Nephron (organoid): ENCODE data around the gene IPO13.

Experiments
- H3K27ac Mint-ChIP-seq, 3 experiments: 2 replicates each; pipeline ENCODE4 v1.8.0; 2020; ENCODE audit warnings: mixed read lengths in 3 of 3, mild to moderate bottlenecking in 2 of 3, moderate library complexity in 1 of 3
- H3K27me3 Mint-ChIP-seq: 2 replicates; pipeline ENCODE4 v1.8.0; 2021; ENCODE audit warnings: low read depth, mild to moderate bottlenecking, moderate library complexity, mixed read lengths
- H3K36me3 Mint-ChIP-seq: 2 replicates; pipeline ENCODE4 v1.8.0; 2020; ENCODE audit warnings: low read depth, mixed read lengths
- H3K4me1 Mint-ChIP-seq: 2 replicates; pipeline ENCODE4 v1.8.0; 2020; ENCODE audit warnings: mixed read lengths
- H3K4me3 Mint-ChIP-seq, 3 experiments: 2 replicates each; pipeline ENCODE4 v1.8.0; 2020; ENCODE audit warnings: mild to moderate bottlenecking in 3 of 3, mixed read lengths in 3 of 3, moderate library complexity in 2 of 3
- H3K9me3 Mint-ChIP-seq: 2 replicates; pipeline ENCODE4 v1.8.0; 2020; ENCODE audit warnings: mixed read lengths
- TF ChIP-seq, protein P1 (sequence below), 3 experiments: fragments of 200-600 bp; sonication (generic); IDR thresholded peaks; one replicate each; pipeline ENCODE4 v1.5.0; 2021; ENCODE audit warnings: antibody characterized with exemption in 3 of 3; ENCODE audit not compliant: unreplicated experiment in 3 of 3

Gene IPO13

DNA sequence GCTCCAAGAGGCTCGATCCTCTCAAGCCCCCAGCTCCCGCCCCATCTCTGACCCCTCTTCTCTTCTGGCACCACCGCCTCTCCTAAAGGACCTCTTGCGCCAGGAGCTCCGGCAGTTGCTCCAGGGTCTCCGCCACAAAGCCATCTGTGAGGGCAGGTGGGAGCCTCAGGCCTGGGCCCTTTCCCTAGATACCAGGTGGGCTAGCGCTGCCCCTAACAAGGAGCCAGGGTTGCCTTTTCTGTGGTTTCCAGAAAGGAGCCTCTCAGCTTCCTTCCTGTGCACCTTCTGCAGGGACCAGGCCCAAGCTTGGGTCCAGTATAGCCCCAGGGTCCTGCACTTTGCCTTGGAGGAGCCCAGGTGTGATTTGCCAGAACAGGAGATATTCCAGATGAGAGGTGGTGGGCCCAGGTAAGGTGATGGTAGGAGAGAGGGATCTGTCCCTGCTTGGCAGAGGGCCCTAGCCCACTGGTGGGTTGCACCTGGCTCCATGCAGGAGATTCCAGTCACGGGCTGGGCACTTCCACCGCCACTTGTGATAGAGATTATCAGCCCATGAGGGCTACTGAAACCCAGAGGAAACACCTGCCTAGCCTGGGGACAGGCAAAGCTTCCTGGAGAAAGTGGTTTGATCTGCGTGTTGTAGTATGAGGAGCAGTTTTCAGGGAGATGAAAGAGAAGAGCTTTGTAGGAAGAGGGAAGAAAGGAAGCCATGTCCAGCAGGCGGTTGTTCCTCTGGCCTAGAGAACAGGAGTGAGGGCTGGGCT, 45.7 kb downstream of the IPO13 start:
- peak overlapping the region; percentile 90 to 93 (median 91) for H3K4me3 Mint-ChIP-seq
- H3K36me3 Mint-ChIP-seq: peaks cover 6% of the 10 kb centered on the region
- TF ChIP-seq, protein P1, sequence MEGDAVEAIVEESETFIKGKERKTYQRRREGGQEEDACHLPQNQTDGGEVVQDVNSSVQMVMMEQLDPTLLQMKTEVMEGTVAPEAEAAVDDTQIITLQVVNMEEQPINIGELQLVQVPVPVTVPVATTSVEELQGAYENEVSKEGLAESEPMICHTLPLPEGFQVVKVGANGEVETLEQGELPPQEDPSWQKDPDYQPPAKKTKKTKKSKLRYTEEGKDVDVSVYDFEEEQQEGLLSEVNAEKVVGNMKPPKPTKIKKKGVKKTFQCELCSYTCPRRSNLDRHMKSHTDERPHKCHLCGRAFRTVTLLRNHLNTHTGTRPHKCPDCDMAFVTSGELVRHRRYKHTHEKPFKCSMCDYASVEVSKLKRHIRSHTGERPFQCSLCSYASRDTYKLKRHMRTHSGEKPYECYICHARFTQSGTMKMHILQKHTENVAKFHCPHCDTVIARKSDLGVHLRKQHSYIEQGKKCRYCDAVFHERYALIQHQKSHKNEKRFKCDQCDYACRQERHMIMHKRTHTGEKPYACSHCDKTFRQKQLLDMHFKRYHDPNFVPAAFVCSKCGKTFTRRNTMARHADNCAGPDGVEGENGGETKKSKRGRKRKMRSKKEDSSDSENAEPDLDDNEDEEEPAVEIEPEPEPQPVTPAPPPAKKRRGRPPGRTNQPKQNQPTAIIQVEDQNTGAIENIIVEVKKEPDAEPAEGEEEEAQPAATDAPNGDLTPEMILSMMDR (IDR thresholded peaks at IDR 0.05; ENCODE audit: unreplicated experiment in 3 of 3): no peak
- peaks cover 6% of the 10 kb centered on the region for H3K27me3 Mint-ChIP-seq
- H3K4me1 Mint-ChIP-seq: peaks cover 15% of the 10 kb centered on the region
- H3K27ac Mint-ChIP-seq: peak overlapping the region in 2 of 3 experiments; percentile 62 to 66
- H3K9me3 Mint-ChIP-seq: no peaks in the 10 kb centered on the region

DNA sequence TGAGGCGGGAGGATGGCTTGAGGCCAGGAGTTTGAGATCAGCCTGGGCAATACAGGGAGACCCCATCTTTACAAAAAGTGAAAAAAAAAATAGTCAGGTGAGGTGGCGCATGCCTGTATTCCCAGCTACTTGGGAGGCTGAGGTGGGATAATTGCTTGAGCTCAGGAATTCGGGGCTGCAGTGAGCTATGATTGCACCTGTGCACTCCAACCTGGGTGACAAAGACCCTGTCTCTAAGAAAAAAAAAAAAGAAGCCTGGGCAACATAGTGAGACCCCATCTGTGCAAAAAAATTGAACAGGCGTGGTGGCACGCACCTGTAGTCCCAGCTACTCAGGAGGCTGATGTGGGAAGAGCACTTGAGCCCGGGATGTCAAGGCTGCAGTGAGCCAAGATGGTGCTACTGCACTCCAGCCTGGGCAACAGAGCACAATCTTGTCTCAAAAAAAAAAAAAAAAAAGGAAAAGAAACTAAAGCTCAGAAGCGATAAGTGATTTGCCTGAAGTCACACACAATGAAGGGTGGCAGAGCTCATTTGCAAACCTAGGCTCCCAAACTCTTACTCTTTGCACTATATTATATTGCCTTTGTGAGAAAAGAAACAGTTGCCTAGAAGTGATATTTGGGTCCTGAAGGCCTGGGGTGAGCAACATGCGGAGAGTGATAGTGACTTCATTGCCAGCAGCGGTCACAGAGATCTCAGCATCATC, 46.6 kb downstream of the IPO13 start:
- Mint-ChIP-seq H3K4me1 (peaks cover 13% of the 10 kb centered on the region), H3K27ac (no peak overlapping the region), H3K9me3 (no peaks in the 10 kb centered on the region), H3K4me3 (peak overlapping the region in 2 of 3 experiments; percentile 4 to 93), H3K27me3 (peaks cover 6% of the 10 kb centered on the region), H3K36me3 (peaks cover 1% of the 10 kb centered on the region)
- TF ChIP-seq, protein P1 (IDR thresholded peaks at IDR 0.05; ENCODE audit: unreplicated experiment in 3 of 3): no peak

DNA sequence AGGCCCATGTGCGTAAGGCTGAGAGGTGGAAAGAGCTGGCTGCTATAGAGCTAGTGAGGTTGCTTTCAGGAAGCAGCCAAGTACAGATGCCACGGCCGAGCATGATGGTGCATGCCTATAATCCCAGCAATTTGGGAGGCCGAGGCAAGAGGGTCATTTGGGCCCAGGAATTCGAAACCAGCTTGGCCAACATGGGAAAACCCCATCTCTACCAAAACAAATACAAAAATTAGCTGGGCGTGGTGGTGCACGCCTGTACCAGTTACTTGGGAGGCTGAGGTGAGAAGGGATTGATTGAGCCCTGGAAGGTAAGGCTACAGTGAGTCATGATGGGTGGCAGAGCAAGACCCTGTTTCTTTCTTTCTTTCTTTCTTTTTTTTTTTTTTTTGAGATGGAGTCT, 47.3 kb downstream of the IPO13 start:
- TF ChIP-seq, protein P1 (IDR thresholded peaks at IDR 0.05; ENCODE audit: unreplicated experiment in 3 of 3): no peak
- H3K4me3 Mint-ChIP-seq: peak overlapping the region in 1 of 3 experiments; percentile 4
- H3K36me3 Mint-ChIP-seq: peaks cover 5% of the 10 kb centered on the region
- peaks cover 6% of the 10 kb centered on the region for H3K27me3 Mint-ChIP-seq
- H3K4me1 Mint-ChIP-seq: peaks cover 15% of the 10 kb centered on the region
- H3K27ac Mint-ChIP-seq: no peak overlapping the region
- no peaks in the 10 kb centered on the region for H3K9me3 Mint-ChIP-seq

DNA sequence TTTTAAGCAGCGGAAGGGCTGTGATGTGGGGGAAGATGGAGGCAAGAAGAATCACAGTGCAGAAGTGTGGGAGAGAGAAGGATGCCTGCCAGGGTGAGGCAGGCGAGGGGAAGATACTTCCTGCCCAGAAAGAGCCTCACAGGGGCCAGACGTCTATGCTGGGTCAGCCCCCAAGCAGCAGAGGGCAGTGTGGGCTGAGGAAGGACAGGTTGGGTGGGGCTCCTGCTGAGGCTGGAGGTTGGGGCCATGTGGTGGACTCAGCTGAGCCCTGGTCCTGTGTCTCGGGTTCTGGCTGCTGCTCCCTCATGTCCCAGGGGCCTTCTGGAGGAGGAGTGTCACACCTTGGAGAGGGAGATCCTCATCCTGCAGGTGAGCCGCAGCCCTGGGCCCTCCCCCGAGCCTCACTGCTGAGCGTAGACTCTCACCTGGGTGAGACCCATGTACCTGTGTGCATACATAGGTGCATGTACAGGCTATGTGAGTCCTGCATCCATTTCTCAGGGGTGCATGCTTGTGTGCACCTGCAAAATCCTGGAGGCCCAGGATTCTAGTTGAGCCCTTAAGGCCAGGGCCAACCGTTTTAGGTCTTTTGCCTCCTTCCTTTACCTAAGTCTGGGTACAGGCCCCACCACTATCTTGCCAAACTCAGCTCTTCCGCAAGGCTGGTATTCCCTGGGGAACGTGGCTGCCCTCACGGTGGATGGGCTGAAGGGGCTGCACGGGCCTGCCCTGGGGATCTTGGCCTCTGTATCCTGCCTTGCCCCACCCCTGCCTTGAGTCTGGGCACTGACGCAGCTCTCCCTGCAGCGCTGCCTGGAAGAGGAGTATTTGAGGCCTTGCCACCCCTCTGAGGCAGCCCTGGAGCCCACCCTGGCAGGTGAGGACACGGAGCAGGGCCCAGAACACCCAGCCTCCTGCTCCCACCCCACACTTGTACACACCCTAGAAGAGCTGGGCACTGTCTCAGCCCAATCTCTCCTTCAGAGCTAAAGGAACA, 48.3 kb downstream of the IPO13 start:
- Mint-ChIP-seq H3K4me1 (peaks cover 15% of the 10 kb centered on the region), H3K27me3 (peaks cover 6% of the 10 kb centered on the region), H3K36me3 (peaks cover 5% of the 10 kb centered on the region), H3K4me3 (no peak overlapping the region), H3K9me3 (no peaks in the 10 kb centered on the region), H3K27ac (no peak overlapping the region)
- TF ChIP-seq, protein P1 (IDR thresholded peaks at IDR 0.05; ENCODE audit: unreplicated experiment in 3 of 3): peak in 1 of 3 experiments; percentile 23

DNA sequence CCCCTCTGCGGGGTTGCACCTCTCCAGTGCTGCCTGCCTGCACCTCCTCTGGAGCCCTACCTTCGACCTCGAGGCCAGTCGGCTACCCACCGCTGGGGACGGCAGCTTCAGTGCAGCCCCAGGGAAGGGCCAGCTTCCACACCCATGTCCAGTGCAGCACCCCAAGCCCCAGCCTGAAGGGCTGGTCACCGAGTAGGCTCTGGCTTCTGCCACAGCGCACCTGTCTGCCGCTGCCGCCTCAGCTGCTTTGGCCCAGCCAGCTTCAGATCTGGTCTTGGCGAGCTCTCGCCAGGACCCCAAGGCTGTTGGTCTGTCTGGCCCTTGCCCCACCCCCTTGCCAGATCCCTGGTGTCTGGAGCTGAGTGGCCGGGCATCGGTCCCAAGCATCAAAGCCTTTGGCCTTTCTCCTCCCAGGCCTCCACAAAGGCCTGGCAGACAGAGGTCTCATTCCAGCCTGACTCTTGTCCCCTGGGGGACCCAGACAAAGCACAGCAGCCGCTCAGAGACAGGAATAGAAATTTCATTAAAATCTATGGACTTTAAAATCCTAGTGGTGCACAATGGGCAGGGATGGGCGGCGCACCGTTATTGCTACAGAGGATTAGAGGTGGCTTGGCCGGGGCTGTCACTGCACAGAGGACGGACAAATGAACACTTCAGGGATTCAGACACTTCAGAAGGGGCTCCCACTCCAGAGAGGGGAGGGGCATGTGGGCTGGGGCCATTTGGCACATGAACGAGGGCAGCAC, 49.4 kb downstream of the IPO13 start:
- Mint-ChIP-seq H3K36me3 (peaks cover 7% of the 10 kb centered on the region), H3K9me3 (no peaks in the 10 kb centered on the region), H3K4me3 (no peak overlapping the region), H3K27ac (peak overlapping the region in 1 of 3 experiments; percentile 46), H3K27me3 (peaks cover 6% of the 10 kb centered on the region), H3K4me1 (peaks cover 15% of the 10 kb centered on the region)
- TF ChIP-seq, protein P1 (IDR thresholded peaks at IDR 0.05; ENCODE audit: unreplicated experiment in 3 of 3): no peak
